Panc1 (cell line): Measurements from ENCODE around the gene GJC2. TPM values are rescaled to one million over a fixed set of nuclear protein-coding genes. Genes with fewer than 3 reads are reported as not detected.

Source experiments
- ATAC-seq: fragments of 200-7000 bp; cut with Tn5 transposase; 2 replicates; pipeline ENCODE4 v1.9.1; 2020; ENCODE audit warnings: mild to moderate bottlenecking, moderate library complexity
- BruUV-seq: library from RNA; stranded (reverse); fragments of 400-500 nt; replicated peaks from 2 replicates; lab custom pipeline; 2021; lab: Mats Ljungman, UMichigan
- CTCF ChIA-PET: fragments of 300-600 bp; sonication (Branson Sonifier 250); formaldehyde crosslinking; loops from one replicate; lab custom pipeline; 2022; ENCODE audit warnings: antibody characterized with exemption; lab: Charles Lee
- POLR2A ChIA-PET: fragments of 300-600 bp; sonication (Branson Sonifier 250); formaldehyde crosslinking; loops from one replicate; lab custom pipeline; 2022; ENCODE audit warnings: antibody characterized with exemption; lab: Charles Lee
- DNase-seq: peaks from one replicate; pipeline ENCODE4 v3.0.0-alpha.2; 2010; ENCODE audit warnings: low read depth, low spot score
- H3K27ac ChIP-seq: 2 replicates; pipeline ENCODE4 v1.5.1; 2011; ENCODE audit warnings: mild to moderate bottlenecking, low read length, inconsistent platforms
- H3K27me3 ChIP-seq: fragments of 200-500 bp; sonication (Bioruptor generic); 2 replicates; pipeline ENCODE4 v1.6.0; 2014; ENCODE audit warnings: low read length, inconsistent platforms; ENCODE audit not compliant: control insufficient read depth, insufficient read depth
- H3K36me3 ChIP-seq: fragments of 200-500 bp; sonication (Bioruptor generic); 2 replicates; pipeline ENCODE4 v1.5.1; 2014; ENCODE audit warnings: inconsistent platforms, mild to moderate bottlenecking, low read length, moderate library complexity; ENCODE audit not compliant: control insufficient read depth, insufficient read depth
- H3K4me1 ChIP-seq: 2 replicates; pipeline ENCODE4 v1.5.1; 2011; ENCODE audit warnings: inconsistent platforms, mild to moderate bottlenecking, low read length, moderate library complexity; ENCODE audit not compliant: control insufficient read depth, insufficient read depth
- H3K4me3 ChIP-seq, 2 experiments: 2 replicates each; pipeline ENCODE4 v1.5.1; 2011 to 2012; ENCODE audit warnings: low read depth in 2 of 2, low read length in 2 of 2, mild to moderate bottlenecking in 2 of 2, inconsistent platforms in 1 of 2, moderate library complexity in 1 of 2
- H3K9me3 ChIP-seq: fragments of 200-500 bp; sonication (Bioruptor generic); 2 replicates; pipeline ENCODE4 v1.5.1; 2014; ENCODE audit warnings: low read depth, mild to moderate bottlenecking, inconsistent platforms, low read length, moderate library complexity; ENCODE audit not compliant: control insufficient read depth, insufficient read depth
- CTCF ChIP-seq: fragments of 450-650 bp; IDR thresholded peaks from 2 replicates; pipeline ENCODE4 v1.5.1; 2017; ENCODE audit warnings: mild to moderate bottlenecking
- POLR2AphosphoS5 ChIP-seq: IDR thresholded peaks from 2 replicates; pipeline ENCODE4 v1.6.1; 2012; ENCODE audit warnings: mild to moderate bottlenecking, low read depth, low read length, moderate library complexity
- SIN3A ChIP-seq: IDR thresholded peaks from 2 replicates; pipeline ENCODE4 v1.6.1; 2012; ENCODE audit warnings: low read depth, mild to moderate bottlenecking, low read length, moderate library complexity, borderline replicate concordance; ENCODE audit not compliant: insufficient read depth
- TCF7L2 ChIP-seq: IDR thresholded peaks from 2 replicates; pipeline ENCODE4 v1.6.1; 2011; ENCODE audit warnings: mild to moderate bottlenecking, low read depth, low read length, inconsistent platforms
- in situ Hi-C: cut with HindIII; loops from 2 replicates; pipeline ENCODE4 v1.10.0; 2016; ENCODE audit warnings: low sequenced_read_pairs, low pct_unique_long_range_greater_than_20kb
- intact Hi-C: fragments of 100-400 bp; cut with micrococcal nuclease; formaldehyde crosslinking; loops from one replicate; pipeline ENCODE4 v1.10.0; 2022; ENCODE audit not compliant: unreplicated experiment
- total RNA-seq: library from RNA; stranded (reverse); gene quantifications from one replicate; pipeline ENCODE4 v1.2.1, GENCODE V29; 2021; ENCODE audit not compliant: unreplicated experiment
- TF ChIP-seq, protein P1 (sequence below), 2 experiments: IDR thresholded peaks; 2 replicates each; pipeline ENCODE4 v1.6.1; 2011 to 2012; ENCODE audit warnings: low read depth in 2 of 2, control low read depth in 1 of 2, low read length in 1 of 2, mild to moderate bottlenecking in 1 of 2, moderate library complexity in 1 of 2; ENCODE audit not compliant: insufficient read depth in 1 of 2

The GJC2 gene
- total RNA-seq, 1 experiment from 2014 or later, result 2.4 TPM

DNA sequence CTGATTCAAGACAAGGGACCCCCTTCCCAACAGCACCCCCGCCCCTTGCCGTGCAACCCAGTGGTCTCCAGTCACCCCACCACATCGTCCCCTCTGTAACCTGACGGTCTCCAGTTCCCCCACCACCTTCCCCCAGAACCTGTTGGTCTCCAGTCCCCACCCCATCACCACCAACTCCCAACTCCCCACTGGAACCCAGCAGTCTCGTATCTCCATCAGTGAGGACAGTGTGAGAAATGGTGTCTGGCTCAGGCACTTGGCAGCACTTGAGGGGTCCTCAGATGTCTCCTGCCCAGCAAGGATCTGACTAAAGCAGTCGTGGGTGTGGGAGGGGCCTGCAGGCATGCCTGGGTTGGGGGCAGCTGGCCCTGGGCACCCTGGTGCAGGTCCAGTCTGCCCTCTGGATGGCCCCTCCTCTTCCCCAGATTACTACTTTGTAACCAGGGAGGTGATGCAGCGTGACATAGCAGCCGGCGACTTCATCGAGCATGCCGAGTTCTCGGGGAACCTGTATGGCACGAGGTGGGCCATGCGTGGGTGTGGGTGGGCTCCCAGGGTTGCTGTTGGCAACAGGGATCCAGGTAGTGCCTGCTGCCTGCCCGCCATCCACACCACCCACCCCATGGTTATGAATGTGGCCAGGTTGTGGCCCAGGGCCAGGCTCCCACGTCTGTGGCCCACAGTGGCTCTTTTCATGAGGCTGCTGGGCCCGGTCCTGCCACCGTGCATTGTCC is 3.1 kb upstream of the GJC2 start:
- ATAC-seq, result no peak
- in situ Hi-C loops, result no loop called here
- CTCF ChIA-PET, result no interaction called here
- no peaks in the 10 kb centered on the region for H3K27me3 ChIP-seq
- BruUV-seq, result no TSS peak
- no peaks in the 10 kb centered on the region; the same call in 1 of the 2 replicates for H3K36me3 ChIP-seq
- no peak overlapping the region for H3K27ac ChIP-seq
- H3K4me1 ChIP-seq, result peaks cover 39% of the 10 kb centered on the region
- POLR2A ChIA-PET, result no interaction called here
- no peak overlapping the region for H3K4me3 ChIP-seq
- H3K9me3 ChIP-seq, result no peaks in the 10 kb centered on the region
- no peak for DNase-seq
- no peak for TF ChIP-seq CTCF
- no peak for TF ChIP-seq TCF7L2
- TF ChIP-seq, protein P1, sequence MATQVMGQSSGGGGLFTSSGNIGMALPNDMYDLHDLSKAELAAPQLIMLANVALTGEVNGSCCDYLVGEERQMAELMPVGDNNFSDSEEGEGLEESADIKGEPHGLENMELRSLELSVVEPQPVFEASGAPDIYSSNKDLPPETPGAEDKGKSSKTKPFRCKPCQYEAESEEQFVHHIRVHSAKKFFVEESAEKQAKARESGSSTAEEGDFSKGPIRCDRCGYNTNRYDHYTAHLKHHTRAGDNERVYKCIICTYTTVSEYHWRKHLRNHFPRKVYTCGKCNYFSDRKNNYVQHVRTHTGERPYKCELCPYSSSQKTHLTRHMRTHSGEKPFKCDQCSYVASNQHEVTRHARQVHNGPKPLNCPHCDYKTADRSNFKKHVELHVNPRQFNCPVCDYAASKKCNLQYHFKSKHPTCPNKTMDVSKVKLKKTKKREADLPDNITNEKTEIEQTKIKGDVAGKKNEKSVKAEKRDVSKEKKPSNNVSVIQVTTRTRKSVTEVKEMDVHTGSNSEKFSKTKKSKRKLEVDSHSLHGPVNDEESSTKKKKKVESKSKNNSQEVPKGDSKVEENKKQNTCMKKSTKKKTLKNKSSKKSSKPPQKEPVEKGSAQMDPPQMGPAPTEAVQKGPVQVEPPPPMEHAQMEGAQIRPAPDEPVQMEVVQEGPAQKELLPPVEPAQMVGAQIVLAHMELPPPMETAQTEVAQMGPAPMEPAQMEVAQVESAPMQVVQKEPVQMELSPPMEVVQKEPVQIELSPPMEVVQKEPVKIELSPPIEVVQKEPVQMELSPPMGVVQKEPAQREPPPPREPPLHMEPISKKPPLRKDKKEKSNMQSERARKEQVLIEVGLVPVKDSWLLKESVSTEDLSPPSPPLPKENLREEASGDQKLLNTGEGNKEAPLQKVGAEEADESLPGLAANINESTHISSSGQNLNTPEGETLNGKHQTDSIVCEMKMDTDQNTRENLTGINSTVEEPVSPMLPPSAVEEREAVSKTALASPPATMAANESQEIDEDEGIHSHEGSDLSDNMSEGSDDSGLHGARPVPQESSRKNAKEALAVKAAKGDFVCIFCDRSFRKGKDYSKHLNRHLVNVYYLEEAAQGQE (IDR thresholded peaks at IDR 0.05; ENCODE audit: insufficient read depth in 1 of 2, low read depth in 2 of 2, low read length in 1 of 2), result no peak
- TF ChIP-seq SIN3A, result no peak
- TF ChIP-seq POLR2AphosphoS5, result no peak
- intact Hi-C loops, result no loop called here

DNA sequence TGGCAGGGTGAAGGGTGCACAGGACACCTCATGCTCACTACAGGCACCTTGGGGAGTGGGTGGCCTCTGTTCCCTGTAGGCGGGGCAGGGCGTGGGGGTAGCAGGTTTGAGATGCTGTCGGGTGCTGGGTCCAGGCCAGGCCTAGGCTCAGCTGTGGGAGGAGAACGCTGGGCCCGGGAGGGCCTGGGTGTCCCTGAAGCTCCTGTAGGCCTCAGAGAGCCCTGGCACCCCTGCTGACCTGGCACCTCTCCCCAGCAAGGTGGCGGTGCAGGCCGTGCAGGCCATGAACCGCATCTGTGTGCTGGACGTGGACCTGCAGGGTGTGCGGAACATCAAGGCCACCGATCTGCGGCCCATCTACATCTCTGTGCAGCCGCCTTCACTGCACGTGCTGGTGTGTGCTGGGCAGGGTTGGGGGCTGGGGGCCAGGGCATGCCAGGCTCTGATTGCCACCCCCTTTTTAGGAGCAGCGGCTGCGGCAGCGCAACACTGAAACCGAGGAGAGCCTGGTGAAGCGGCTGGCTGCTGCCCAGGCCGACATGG is 2.5 kb upstream of the GJC2 start:
- in situ Hi-C loops (no loop called here), intact Hi-C loops (no loop called here)
- ATAC-seq (no peak), DNase-seq (no peak)
- Histone ChIP-seq H3K27ac (no peak overlapping the region), H3K4me1 (peaks cover 33% of the 10 kb centered on the region), H3K4me3 (no peak overlapping the region), H3K9me3 (no peaks in the 10 kb centered on the region), H3K36me3 (no peaks in the 10 kb centered on the region; the same call in 1 of the 2 replicates), H3K27me3 (no peaks in the 10 kb centered on the region)
- CTCF ChIA-PET, result no interaction called here
- POLR2A ChIA-PET, result no interaction called here
- TF ChIP-seq POLR2AphosphoS5 (no peak), SIN3A (no peak), CTCF (no peak), TCF7L2 (no peak)
- TF ChIP-seq, protein P1 (IDR thresholded peaks at IDR 0.05; ENCODE audit: insufficient read depth in 1 of 2, low read depth in 2 of 2, low read length in 1 of 2), result no peak
- BruUV-seq, result no TSS peak
